Keratinocyte (primary cell): ENCODE measurements around the gene PLGRKT.

ENCODE experiments used
- EZH2 ChIP-seq: IDR thresholded peaks from one replicate; pipeline ENCODE4 v1.6.1; 2012; ENCODE audit warnings: inconsistent platforms, mild to moderate bottlenecking, low read length, moderate library complexity
- TF ChIP-seq, protein P1 (sequence below), 3 experiments: IDR thresholded peaks in 1 of 3; conservative IDR thresholded peaks in 1 of 3; optimal IDR thresholded peaks in 1 of 3; 2 replicates in 2 of 3; 3 replicates in 1 of 3; pipeline versions ENCODE3 to v1.5.1; 2011; ENCODE audit warnings: low read length in 3 of 3, mild to moderate bottlenecking in 3 of 3, moderate library complexity in 2 of 3, control low read depth in 1 of 3, inconsistent platforms in 1 of 3; ENCODE audit not compliant: insufficient read depth in 2 of 3; ENCODE audit errors: extremely low read depth in 1 of 3

DNA sequence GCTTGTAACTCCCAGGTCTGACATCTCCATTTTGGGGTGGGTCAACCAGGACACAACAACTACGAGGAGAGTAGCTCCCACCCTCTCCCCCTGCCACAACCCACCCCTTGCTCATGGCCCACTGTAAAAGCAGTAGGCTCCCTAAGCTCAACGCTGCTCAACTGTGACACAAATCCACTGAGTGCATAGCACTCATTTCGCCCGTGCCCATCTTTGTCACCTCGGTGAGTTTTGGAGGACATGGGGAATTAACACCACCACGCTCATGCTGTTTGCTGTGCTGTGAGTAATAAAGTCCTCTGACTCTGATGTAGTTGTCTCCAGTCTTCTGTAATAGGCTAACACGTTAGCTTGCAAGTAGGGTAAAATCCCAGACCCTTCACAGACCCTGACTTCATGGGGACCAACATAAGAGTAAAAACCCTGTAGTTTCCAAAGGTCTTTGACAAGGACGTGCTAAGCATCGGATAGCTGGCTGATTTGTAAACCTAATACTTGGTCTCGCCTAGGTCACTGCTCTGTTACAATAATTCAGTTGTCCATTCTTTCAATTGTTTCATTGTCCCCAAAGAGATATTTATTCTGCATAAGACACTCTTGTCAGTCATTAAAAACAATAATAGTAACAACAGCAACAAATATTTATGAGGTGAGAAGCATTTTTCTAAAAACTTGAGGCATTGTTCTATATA is 7.7 kb downstream of the PLGRKT start:
- TF ChIP-seq, protein P1, sequence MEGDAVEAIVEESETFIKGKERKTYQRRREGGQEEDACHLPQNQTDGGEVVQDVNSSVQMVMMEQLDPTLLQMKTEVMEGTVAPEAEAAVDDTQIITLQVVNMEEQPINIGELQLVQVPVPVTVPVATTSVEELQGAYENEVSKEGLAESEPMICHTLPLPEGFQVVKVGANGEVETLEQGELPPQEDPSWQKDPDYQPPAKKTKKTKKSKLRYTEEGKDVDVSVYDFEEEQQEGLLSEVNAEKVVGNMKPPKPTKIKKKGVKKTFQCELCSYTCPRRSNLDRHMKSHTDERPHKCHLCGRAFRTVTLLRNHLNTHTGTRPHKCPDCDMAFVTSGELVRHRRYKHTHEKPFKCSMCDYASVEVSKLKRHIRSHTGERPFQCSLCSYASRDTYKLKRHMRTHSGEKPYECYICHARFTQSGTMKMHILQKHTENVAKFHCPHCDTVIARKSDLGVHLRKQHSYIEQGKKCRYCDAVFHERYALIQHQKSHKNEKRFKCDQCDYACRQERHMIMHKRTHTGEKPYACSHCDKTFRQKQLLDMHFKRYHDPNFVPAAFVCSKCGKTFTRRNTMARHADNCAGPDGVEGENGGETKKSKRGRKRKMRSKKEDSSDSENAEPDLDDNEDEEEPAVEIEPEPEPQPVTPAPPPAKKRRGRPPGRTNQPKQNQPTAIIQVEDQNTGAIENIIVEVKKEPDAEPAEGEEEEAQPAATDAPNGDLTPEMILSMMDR (optimal IDR thresholded peaks at IDR 0.05 in 1 of 3, IDR thresholded peaks at IDR 0.05 in 1 of 3, conservative IDR thresholded peaks at IDR 0.05 in 1 of 3; ENCODE audit: extremely low read depth in 1 of 3, insufficient read depth in 2 of 3, low read length in 3 of 3) = no peak
- no peak for TF ChIP-seq EZH2
